Right lobe of liver (tissue), 6 donors: ENCODE results near the gene ADH1B. TPM values are rescaled to one million over a fixed set of nuclear protein-coding genes. Genes with fewer than 3 reads are reported as not detected.

Source experiments
- ATAC-seq, 4 donors: fragments of 200-7000 bp; cut with Tn5 transposase; one replicate each; pipeline ENCODE4 v1.9.1; 2020; ENCODE audit warnings: mild to moderate bottlenecking in 4 of 4, moderate library complexity in 4 of 4
- DNase-seq, 3 donors: peaks; one replicate each; pipeline ENCODE4 v3.0.0-alpha.2; 2020
- H3K27ac ChIP-seq, 3 donors: fragments of 200-600 bp; one replicate each; pipeline ENCODE4 v1.8.0; 2022
- H3K27me3 ChIP-seq, 2 donors: fragments of 200-600 bp; one replicate each; pipeline ENCODE4 v1.8.0; 2022
- H3K36me3 ChIP-seq, 4 donors: fragments of 200-600 bp; sonication (generic) in 1 of 4; one replicate each; pipeline versions ENCODE4 v1.5.1 to v1.8.0; 2017 to 2022; ENCODE audit warnings: control low read depth in 1 of 4
- H3K4me1 ChIP-seq, 4 donors: fragments of 200-600 bp; sonication (generic) in 1 of 4; one replicate each; pipeline versions ENCODE4 v1.5.1 to v1.8.0; 2017 to 2022; ENCODE audit warnings: control low read depth in 1 of 4
- H3K4me3 ChIP-seq, 3 donors: fragments of 200-600 bp; one replicate each; pipeline ENCODE4 v1.8.0; 2022
- H3K9me3 ChIP-seq, 4 donors: fragments of 200-600 bp; sonication (generic) in 1 of 4; one replicate each; pipeline versions ENCODE4 v1.5.1 to v1.8.0; 2017 to 2022; ENCODE audit warnings: control low read depth in 1 of 4
- POLR2A ChIP-seq: fragments of 450-650 bp; IDR thresholded peaks from one replicate; pipeline ENCODE4 v1.6.1; 2017; ENCODE audit warnings: antibody characterized with exemption, mild to moderate bottlenecking
- WGBS: methylation state at CpG from one replicate; pipeline ENCODE4 v1.1.6; 2018; ENCODE audit warnings: low coverage, low lambda C conversion rate; ENCODE audit not compliant: insufficient coverage; ENCODE audit errors: missing lambda C conversion rate; 5-methylcytosine and 5-hydroxymethylcytosine counted together
- intact Hi-C, 2 donors: fragments of 100-400 bp; cut with DNase I; formaldehyde crosslinking; loops; one replicate each; pipeline versions ENCODE4 v1.11.2 to v1.14.1; 2022
- total RNA-seq, 6 experiments: library from RNA; depleted of rRNA in 2 of 6; stranded (reverse); fragments of >200 nt in 2 of 6; fragmentation: NEBNext Ultra II Directional in 3 of 6; extraction: Animal tissue kit (Norgen Biotek cat#: 25700) in 3 of 6; gene quantifications; one replicate each; pipeline versions ENCODE4 v1.1.0 to v1.2.4, GENCODE V29; 2016 to 2023
- TF ChIP-seq, protein P1 (sequence below), 4 donors: fragments of 200-600 bp in 3 of 4; fragments of 450-650 bp in 1 of 4; IDR thresholded peaks; one replicate each; pipeline versions ENCODE4 v1.5.1 to v1.8.0; 2016 to 2022; ENCODE audit warnings: antibody characterized with exemption in 4 of 4, mild to moderate bottlenecking in 2 of 4
- donor health status: DM: no; HTN: yes; CAD: no.
- donor health status: DM: no; HTN: no; CAD: no.
- donor health status: DM: no; HTN: no; CAD: no.
- donor health status: DM: no; HTN: yes; CAD: no.
- donor health status: DM: no; HTN: yes; CAD: no.

The ADH1B gene
- total RNA-seq, 6 experiments from 2014 or later = 531 to 4,444 (median 1,842) TPM

- H3K9me3 ChIP-seq = no peaks in the 10 kb centered on the region
- H3K4me3 ChIP-seq = no peak overlapping the region
- no peaks in the 10 kb centered on the region for H3K27me3 ChIP-seq
- 57% methylated on average over 6 of the region's 7 CpGs for WGBS
- no peaks in the 10 kb centered on the region for H3K36me3 ChIP-seq
- H3K4me1 ChIP-seq = peaks cover 0 to 6% (median 0%) of the 10 kb centered on the region in 4 donors
- H3K27ac ChIP-seq = peak overlapping the region in 2 of 3 donors; percentile 18 to 20
- ATAC-seq (no peak), DNase-seq (no peak)
- intact Hi-C loops = no loop called here
- TF ChIP-seq POLR2A = no peak
- TF ChIP-seq, protein P1, sequence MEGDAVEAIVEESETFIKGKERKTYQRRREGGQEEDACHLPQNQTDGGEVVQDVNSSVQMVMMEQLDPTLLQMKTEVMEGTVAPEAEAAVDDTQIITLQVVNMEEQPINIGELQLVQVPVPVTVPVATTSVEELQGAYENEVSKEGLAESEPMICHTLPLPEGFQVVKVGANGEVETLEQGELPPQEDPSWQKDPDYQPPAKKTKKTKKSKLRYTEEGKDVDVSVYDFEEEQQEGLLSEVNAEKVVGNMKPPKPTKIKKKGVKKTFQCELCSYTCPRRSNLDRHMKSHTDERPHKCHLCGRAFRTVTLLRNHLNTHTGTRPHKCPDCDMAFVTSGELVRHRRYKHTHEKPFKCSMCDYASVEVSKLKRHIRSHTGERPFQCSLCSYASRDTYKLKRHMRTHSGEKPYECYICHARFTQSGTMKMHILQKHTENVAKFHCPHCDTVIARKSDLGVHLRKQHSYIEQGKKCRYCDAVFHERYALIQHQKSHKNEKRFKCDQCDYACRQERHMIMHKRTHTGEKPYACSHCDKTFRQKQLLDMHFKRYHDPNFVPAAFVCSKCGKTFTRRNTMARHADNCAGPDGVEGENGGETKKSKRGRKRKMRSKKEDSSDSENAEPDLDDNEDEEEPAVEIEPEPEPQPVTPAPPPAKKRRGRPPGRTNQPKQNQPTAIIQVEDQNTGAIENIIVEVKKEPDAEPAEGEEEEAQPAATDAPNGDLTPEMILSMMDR (IDR thresholded peaks at IDR 0.05) = no peak
These were observed 19.6 kb downstream of the ADH1B start for GRCh38 chr4:99301376-99302164.

GRCh38 chr4:99300934-99301333 is 20.3 kb downstream of the ADH1B start:
- WGBS = 29% methylated on average over 4 of the region's 4 CpGs
- peaks cover 0 to 6% (median 0%) of the 10 kb centered on the region in 4 donors for H3K4me1 ChIP-seq
- H3K27ac ChIP-seq = no peak overlapping the region
- DNase-seq (peak; percentile 68 to 76 (median 71)), ATAC-seq (peak in 3 of 4 donors; percentile 7 to 65 (median 19))
- no peak overlapping the region for H3K4me3 ChIP-seq
- H3K27me3 ChIP-seq = no peaks in the 10 kb centered on the region
- no peaks in the 10 kb centered on the region for H3K36me3 ChIP-seq
- no peak for TF ChIP-seq POLR2A
- TF ChIP-seq, protein P1 (IDR thresholded peaks at IDR 0.05) = no peak
- no peaks in the 10 kb centered on the region for H3K9me3 ChIP-seq
- intact Hi-C loops = no loop called here

DNA sequence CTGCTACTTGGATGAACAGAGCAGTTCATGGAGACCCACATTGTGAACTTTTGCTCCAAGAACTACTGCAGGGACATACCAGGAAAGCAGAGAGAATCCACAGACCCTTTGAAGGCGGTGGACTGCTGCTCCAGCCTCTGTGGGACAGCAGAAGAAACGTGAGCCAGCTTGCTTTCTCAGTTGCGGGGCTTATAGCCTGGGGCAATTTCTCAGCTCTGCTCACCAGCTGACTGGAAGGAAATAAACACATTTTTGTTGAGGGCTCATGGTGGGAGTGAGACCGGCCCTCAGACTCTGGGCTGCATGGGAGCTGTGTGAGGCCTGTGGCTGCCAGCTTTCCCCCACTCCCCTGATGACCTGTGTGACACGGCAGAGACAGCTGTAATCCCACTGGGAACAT is 27.8 kb downstream of the ADH1B start:
- Histone ChIP-seq H3K4me1 (peaks cover 0 to 16% (median 0%) of the 10 kb centered on the region in 4 donors), H3K36me3 (peaks cover 0 to 4% (median 0%) of the 10 kb centered on the region in 4 donors), H3K27ac (no peak overlapping the region), H3K27me3 (no peaks in the 10 kb centered on the region), H3K4me3 (no peak overlapping the region), H3K9me3 (no peaks in the 10 kb centered on the region)
- TF ChIP-seq POLR2A = no peak
- TF ChIP-seq, protein P1 (IDR thresholded peaks at IDR 0.05) = no peak
- DNase-seq (no peak), ATAC-seq (no peak)
- intact Hi-C loops = no loop called here
- no CpG with 5 or more reads among the region's 5 CpGs for WGBS

- 22% methylated on average over 3 of the region's 3 CpGs for WGBS
- H3K9me3 ChIP-seq = no peaks in the 10 kb centered on the region
- H3K4me1 ChIP-seq = peaks cover 0 to 16% (median 0%) of the 10 kb centered on the region in 4 donors
- no peaks in the 10 kb centered on the region for H3K27me3 ChIP-seq
- peak within 1 kb of the TSS; percentile 1 to 72 (median 38) for H3K27ac ChIP-seq
- intact Hi-C loops = no loop called here
- peaks cover 0 to 21% (median 7%) of the 10 kb centered on the region in 4 donors for H3K36me3 ChIP-seq
- DNase-seq = peak in 1 of 3 donors; percentile 48
- TF ChIP-seq, protein P1 (IDR thresholded peaks at IDR 0.05) = no peak
- TF ChIP-seq POLR2A = no peak
- peak; percentile 67 to 82 (median 78) for ATAC-seq
- H3K4me3 ChIP-seq = peak within 1 kb of the TSS; percentile 18 to 62 (median 51)
These were observed 30.1 kb downstream of the ADH1B start, which contains the start of gene ADH1A for GRCh38 chr4:99290848-99291786. Gene ADH1A (minus strand): TSS chr4:99290985. CDS start chr4:99290914, 71 bp downstream.
